GM11168 (cell line): ENCODE results near the gene RPS16.
"Not testable (repeated sequence)": the region's sequence is repeated elsewhere in the genome, so short reads cannot be mapped to it uniquely, and the experiment has no call there.

ENCODE experiments used
- in situ Hi-C: fragments of 300-500 bp; cut with MboI; formaldehyde crosslinking; loops from one replicate; pipeline ENCODE4 v1.12.0; 2022; ENCODE audit warnings: low sequenced_read_pairs; ENCODE audit not compliant: unreplicated experiment

The RPS16 gene

DNA sequence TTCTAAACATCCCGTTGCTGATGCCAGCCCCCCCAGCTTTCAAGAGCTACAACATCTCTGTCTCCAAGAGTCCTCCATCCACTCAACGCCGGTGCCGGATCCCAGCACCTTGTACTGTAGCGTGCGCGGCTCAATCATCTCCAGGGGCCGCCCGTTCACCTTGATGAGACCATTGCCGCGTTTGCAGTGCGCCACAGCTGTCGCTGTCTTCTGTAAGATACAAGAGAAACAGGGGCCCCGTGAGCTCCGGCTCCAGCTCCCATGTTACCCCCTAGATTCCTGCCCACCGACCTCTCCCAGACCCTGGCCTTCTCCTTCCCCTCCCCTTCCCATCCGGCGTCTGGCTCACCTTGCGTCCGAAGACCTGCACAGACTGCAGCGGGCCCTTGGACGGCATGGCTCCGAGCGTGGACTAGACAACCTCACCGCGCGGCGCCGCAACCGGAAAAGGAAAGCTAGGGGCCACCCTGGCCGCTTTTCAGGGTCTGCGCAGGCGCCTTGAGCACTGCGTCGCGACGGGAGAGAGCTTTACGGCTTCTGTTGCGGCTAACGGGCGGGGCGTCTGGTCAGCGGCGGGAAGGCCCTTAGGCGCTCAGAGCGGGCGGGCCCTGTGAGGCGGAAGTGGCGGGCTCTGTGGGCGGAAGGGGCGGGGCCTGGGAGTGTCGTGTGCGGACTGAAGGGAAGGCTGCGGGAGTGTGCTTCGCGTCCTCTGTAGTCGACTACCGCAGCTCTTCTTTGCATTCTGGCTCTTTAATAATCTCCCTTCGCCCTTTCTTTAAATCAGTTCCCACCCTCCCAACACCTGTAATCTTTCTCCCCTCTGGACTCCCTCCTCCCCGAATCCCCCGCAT, at the start of gene RPS16:
Gene RPS16, minus strand, starts transcription at position 451 of the 851 bp plus-strand sequence. Its CDS starts 54 bp downstream, at position 397.
- in situ Hi-C loops, result no loop called here

DNA sequence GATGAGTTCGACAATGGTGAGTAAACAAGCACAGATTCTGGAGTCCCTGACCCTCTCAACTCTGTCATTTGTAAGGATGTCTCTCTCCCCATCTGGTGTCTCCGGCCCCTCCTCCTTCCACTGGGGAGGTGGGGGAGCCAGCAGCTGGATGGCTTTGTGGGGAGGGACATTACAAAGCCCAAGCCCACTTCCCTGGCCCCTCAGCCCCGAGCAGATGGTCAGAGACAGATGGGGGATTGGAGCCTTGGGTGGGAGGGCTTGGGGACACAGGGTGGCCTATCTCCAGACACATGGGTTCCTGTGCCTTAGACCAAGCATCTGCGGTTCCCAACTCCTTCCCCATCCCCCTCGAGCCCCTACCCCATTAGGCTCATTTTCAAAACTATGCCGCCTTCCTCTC, 47.4 kb upstream of the RPS16 start:
- in situ Hi-C loops, result no loop called here

- in situ Hi-C loops, result no loop called here
Observed at GRCh38 chr19:39481676-39482075, 45.9 kb upstream of the RPS16 start.

GRCh38 chr19:39481229-39481545, 45.4 kb upstream of the RPS16 start:
- in situ Hi-C loops, result no loop called here

- in situ Hi-C loops, result no loop called here
Observed at GRCh38 chr19:39480337-39481228, 44.8 kb upstream of the RPS16 start, which contains the start of gene TIMM50. TSS of gene TIMM50 (plus strand) at chr19:39480838. CDS start at chr19:39480854, 16 bp downstream.

- in situ Hi-C loops, result no loop called here
Observed at GRCh38 chr19:39479916-39480315, 44.2 kb upstream of the RPS16 start.

GRCh38 chr19:39479319-39479801, 43.6 kb upstream of the RPS16 start:
- in situ Hi-C loops, result not testable (repeated sequence)

- in situ Hi-C loops, result no loop called here
Observed at GRCh38 chr19:39475748-39476147, 40.0 kb upstream of the RPS16 start.

DNA sequence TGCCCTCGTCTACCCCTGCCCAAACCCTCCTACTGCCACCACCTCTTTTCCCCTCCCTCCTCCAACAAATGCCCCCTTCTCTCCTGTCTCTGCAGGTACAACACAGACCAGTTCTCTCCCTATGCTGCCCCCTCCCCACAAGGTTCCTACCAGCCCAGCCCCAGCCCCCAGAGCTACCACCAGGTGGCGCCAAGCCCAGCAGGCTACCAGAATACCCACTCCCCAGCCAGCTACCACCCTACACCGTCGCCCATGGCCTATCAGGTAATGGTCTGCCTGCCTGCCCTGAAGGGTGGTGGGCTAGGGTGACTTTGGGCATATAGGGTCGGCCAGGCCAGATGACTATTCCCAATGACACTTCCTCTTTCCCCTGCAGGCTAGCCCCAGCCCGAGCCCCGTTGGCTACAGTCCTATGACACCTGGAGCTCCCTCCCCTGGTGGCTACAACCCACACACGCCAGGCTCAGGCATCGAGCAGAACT, 38.4 kb upstream of the RPS16 start:
- in situ Hi-C loops, result no loop called here

DNA sequence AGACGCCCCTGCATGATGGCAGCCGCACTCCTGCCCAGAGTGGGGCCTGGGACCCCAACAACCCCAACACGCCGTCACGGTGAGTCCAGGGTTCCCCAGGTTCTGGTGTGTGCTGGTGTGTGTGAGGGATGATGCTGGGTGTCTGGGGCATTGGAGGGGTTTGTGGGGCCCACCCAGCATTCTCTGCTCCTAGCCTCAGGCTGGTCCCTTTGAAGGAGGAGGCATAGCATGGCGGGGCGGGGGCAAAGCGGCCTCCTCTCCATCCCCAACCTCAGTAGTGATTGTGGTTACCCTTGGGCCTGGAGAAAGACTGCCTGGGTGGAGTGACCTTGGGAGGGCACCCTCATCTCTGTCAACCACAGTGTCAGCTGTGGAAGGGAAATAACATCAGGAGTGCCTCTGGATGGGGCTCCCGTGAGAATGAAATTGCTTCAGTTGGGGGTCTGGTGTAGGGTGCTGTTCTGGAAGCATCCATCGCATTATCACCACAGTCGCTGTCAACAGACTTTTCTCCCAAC, 37.8 kb upstream of the RPS16 start:
- in situ Hi-C loops, result no loop called here

GRCh38 chr19:39472746-39473442, 37.1 kb upstream of the RPS16 start:
- in situ Hi-C loops, result no loop called here

DNA sequence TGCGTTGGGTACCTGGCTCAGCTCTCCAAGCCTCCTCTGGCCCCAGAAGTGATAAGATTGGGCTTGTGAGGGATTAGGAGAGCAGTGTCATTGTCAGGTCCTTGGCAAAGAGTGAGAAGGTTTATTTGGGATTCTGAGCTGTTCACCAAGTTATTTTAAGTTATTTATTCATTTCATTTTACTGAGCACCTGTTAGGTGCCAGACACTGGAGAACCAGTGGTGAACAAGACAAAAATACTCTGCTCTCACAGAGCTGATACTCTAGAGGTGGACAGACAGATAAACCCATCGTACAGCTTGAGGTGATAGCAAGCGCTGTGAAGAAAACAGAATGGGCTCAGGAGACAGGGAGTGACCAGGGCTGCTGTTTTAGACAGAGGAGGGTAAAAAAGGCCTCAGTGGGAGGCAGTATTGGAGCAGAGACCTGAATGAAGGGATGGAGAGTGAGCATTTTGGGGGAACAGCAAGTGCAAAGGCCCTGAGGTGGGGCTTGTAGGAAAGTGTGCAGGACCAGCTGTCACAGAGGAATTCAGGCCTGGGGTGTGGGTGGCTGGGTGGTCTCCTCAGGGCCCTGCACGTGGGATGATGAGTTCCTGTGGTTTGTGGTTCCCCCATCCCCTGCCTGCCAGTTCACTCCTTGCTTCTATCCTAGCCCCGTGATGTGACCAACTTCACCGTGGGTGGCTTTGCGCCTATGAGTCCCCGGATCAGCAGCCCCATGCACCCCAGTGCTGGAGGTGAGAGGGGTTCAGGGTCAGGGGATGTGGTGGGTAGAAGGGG, 36.2 kb upstream of the RPS16 start:
- in situ Hi-C loops, result no loop called here

- in situ Hi-C loops, result no loop called here
Observed at GRCh38 chr19:39470724-39471339, 35.1 kb upstream of the RPS16 start.

- in situ Hi-C loops, result no loop called here
Observed at GRCh38 chr19:39469567-39469966, 33.8 kb upstream of the RPS16 start.

- in situ Hi-C loops, result no loop called here
Observed at GRCh38 chr19:39469036-39469435, 33.3 kb upstream of the RPS16 start.

DNA sequence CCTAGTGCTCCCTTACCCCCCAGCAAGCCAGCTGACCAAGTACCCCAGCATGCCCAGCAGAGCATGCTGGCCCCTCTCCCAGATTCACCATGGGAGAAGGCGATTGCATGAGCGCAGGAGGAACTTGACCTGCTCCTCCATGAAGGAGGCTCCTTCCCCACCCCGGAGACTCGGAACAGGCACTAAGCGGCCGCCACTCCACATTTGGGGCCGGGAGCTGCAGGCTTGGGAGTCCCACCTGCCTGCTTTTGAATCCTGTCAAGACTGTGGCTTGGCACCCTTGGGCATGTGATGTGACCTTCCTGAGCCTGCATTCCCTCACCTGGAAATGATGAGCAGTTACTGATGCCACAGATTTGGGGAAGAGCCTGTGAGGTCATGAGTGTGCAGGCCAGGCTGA, 32.2 kb upstream of the RPS16 start:
- in situ Hi-C loops, result no loop called here

- in situ Hi-C loops, result no loop called here
Observed at GRCh38 chr19:39465956-39466747, 30.4 kb upstream of the RPS16 start.

DNA sequence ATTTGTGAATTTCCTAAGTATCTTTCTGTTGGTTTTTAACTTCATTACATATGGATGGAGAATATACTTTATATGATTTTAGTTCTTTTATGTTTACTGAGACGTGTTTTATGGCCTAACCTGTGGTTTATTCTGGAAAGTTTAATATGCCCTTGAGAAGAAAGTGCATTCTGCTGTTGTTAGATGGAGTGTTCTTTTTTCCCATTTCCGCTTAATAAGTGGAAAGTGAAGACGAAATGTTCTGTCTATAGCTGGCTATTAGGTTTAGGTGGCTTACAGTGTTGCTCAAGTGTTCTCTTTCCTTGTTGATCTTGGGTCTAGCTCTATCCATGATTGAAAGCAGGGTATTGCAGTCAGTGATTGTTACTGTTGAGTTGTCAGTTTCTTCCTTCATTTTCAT, 27.7 kb upstream of the RPS16 start:
- in situ Hi-C loops, result no loop called here
